GM12891 (cell line): ENCODE results near the gene SNW1.

Experiments
- PAX5 ChIP-seq: IDR thresholded peaks from 2 replicates; pipeline ENCODE4 v1.6.1; 2011; ENCODE audit warnings: low read length, moderate library complexity, mild to moderate bottlenecking; ENCODE audit not compliant: insufficient read depth, severe bottlenecking
- POLR2A ChIP-seq: IDR thresholded peaks from 2 replicates; pipeline ENCODE4 v1.6.1; 2011; ENCODE audit warnings: low read depth, low read length, control low read depth
- POLR2AphosphoS5 ChIP-seq: IDR thresholded peaks from 2 replicates; pipeline ENCODE4 v1.6.1; 2011; ENCODE audit warnings: low read depth, low read length, control low read depth
- SPI1 ChIP-seq: IDR thresholded peaks from 2 replicates; pipeline ENCODE4 v1.6.1; 2011; ENCODE audit warnings: low read depth, low read length, control low read depth
- TAF1 ChIP-seq: IDR thresholded peaks from 2 replicates; pipeline ENCODE4 v1.6.1; 2011; ENCODE audit warnings: low read depth, low read length, control low read depth

DNA sequence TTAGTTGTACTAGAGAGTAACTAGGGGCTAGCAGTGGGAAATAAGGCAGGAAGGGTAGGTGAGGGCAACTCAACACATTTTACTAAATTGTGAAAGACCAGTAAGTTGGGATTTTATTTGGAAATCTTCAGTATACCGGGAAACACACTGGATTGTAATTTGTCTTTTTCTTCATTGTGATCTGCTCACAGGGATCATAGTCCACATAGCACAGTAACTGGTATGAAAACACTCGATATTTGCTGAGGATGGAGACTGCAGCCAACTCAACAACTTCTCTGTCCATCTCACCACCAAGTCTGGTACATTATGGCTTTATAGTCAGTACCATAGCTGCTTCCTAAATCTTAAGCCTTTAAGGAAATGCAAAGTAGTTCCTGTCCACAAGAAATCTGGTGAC, 50.6 kb downstream of the SNW1 start:
- TF ChIP-seq POLR2A (no peak), PAX5 (no peak), TAF1 (no peak), POLR2AphosphoS5 (no peak), SPI1 (no peak)
